Natural killer cell (primary cell): Measurements from ENCODE around the gene PLPP4. TPM values are rescaled to one million over a fixed set of nuclear protein-coding genes. Genes with fewer than 3 reads are reported as not detected.

Source experiments
- ATAC-seq, 3 donors: fragments of 150-1000 bp in 2 of 3; fragments of 200-7000 bp in 1 of 3; cut with Tn5 transposase; 1 replicate in 1 of 3; 2 replicates in 2 of 3; pipeline ENCODE4 v1.10.0; 2021; ENCODE audit warnings: mild to moderate bottlenecking in 2 of 3, moderate library complexity in 2 of 3
- DNase-seq, 2 donors: peaks; one replicate each; pipeline versions ENCODE4 v3.0.0 to v3.0.0-alpha.2; 2013 to 2021; ENCODE audit warnings: mixed read lengths in 1 of 2
- H3K27ac ChIP-seq: one replicate; pipeline ENCODE4 v1.5.1; 2013; ENCODE audit warnings: mild to moderate bottlenecking, low read length
- H3K27me3 ChIP-seq: one replicate; pipeline ENCODE4 v1.6.1; 2013; ENCODE audit warnings: low read length; ENCODE audit not compliant: control insufficient read depth, insufficient read depth
- H3K36me3 ChIP-seq: one replicate; pipeline ENCODE4 v1.6.1; 2013; ENCODE audit warnings: low read length; ENCODE audit not compliant: control insufficient read depth, insufficient read depth
- H3K4me1 ChIP-seq: one replicate; pipeline ENCODE4 v1.6.1; 2013; ENCODE audit warnings: low read length; ENCODE audit not compliant: control insufficient read depth, insufficient read depth
- H3K4me3 ChIP-seq: one replicate; pipeline ENCODE4 v1.5.1; 2013; ENCODE audit warnings: low read length
- H3K9me3 ChIP-seq: one replicate; pipeline ENCODE4 v1.6.1; 2013; ENCODE audit warnings: low read length; ENCODE audit not compliant: control insufficient read depth, insufficient read depth
- H3K27ac Mint-ChIP-seq, 2 donors: one replicate each; pipeline ENCODE4 v1.8.0; 2022; ENCODE audit warnings: mild to moderate bottlenecking in 2 of 2, mixed read lengths in 2 of 2, moderate library complexity in 1 of 2
- H3K27me3 Mint-ChIP-seq, 2 donors: one replicate each; pipeline ENCODE4 v1.8.0; 2022; ENCODE audit warnings: low read depth in 2 of 2, mixed read lengths in 2 of 2
- H3K36me3 Mint-ChIP-seq: one replicate; pipeline ENCODE4 v1.8.0; 2022; ENCODE audit warnings: mixed read lengths
- H3K4me1 Mint-ChIP-seq, 2 donors: one replicate each; pipeline ENCODE4 v1.8.0; 2022; ENCODE audit warnings: mixed read lengths in 2 of 2
- H3K4me3 Mint-ChIP-seq: one replicate; pipeline ENCODE4 v1.8.0; 2022; ENCODE audit warnings: mild to moderate bottlenecking, moderate library complexity, mixed read lengths
- H3K9me3 Mint-ChIP-seq, 2 donors: one replicate each; pipeline ENCODE4 v1.8.0; 2022; ENCODE audit warnings: mixed read lengths in 2 of 2
- WGBS: methylation state at CpG from one replicate; pipeline ENCODE4 v1.1.7; 2013; ENCODE audit warnings: missing lambda C conversion rate; ENCODE audit not compliant: insufficient coverage; 5-methylcytosine and 5-hydroxymethylcytosine counted together
- intact Hi-C: fragments of 100-400 bp; cut with micrococcal nuclease; formaldehyde crosslinking; loops from one replicate; pipeline ENCODE4 v1.14.2; 2022
- total RNA-seq, 4 donors: library from RNA; stranded (reverse); fragments of 120-200 nt in 1 of 4; gene quantifications; one replicate each; pipeline versions ENCODE4 v1.2.3 to v1.2.4, GENCODE V29; 2013 to 2022
- TF ChIP-seq, protein P1 (sequence below): fragments of 200-600 bp; IDR thresholded peaks from one replicate; pipeline ENCODE4 v1.8.0; 2022; ENCODE audit warnings: antibody characterized with exemption

The PLPP4 gene
- total RNA-seq, 3 donors from 2014 or later (not counting 1 experiment from before 2014, with no cell fraction given) = not detected

DNA sequence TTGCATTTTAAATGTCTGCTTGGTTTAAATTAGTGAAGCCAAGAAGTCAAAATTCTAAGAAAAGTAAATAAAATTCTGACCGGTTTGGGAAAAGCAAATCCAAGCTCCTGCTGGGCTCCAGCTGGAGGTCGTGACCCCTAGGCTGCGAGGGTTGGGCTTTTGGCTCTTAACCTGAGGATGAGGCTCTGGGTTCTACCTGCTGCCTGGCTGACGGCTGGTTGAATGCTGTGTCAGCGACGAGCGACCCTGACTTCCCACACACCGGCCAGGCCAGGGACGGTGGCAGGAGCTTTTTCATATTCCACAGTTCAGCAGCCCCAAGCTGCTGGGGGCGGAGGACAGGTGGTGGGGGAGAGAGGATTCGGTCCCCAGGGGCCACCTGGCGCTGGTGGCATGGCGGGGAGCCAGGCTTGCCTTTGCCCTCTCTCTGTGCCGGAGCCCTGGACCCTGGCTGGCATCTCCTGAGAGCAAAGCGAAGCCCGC lies 843 bp upstream of the PLPP4 start:
- H3K4me1 Mint-ChIP-seq = peaks cover 0 to 5% of the 10 kb centered on the region in 2 donors
- WGBS = 19% methylated on average over 16 of the region's 16 CpGs

DNA sequence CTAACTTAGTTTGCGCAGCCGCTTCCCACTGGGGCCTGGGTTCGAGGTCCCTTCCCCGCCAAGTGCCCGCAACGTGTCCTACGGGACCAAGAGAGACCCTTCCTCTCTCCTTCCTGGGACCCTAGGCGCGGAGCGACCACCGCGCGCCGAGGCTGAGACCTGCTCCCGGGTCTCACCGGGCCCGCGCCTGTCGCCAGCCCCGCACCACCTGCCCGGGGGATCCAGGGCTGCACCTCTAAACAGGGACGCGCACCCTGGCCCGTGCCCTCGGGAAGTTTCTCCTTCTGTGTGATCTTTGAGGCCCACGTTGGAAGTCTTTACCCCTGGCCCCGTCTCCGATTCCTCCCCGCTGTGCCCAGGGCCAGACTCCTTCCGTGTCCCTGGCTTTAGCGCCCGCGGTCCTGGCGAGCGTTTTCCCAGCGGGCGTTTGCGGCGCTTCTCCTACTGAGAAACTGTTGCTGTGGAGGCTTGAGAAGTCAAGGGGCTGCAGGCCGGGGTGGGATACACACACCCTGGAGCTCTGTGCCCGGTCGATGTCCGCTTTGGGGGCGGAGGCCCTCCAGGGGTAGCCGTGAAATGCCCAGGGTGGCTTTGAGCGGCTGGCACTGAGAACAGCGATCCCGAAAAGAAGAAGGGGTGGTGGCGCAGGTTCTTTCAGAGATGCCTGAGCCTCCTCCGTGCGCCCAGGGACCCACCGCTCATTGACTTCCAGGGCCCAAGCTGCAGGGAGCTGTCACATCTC lies 575 bp downstream of the PLPP4 start:
- no peaks in the 10 kb centered on the region for H3K36me3 Mint-ChIP-seq
- intact Hi-C loops = no loop called here
- WGBS = 24% methylated on average over 52 of the region's 52 CpGs
- ATAC-seq = no peak
- Histone ChIP-seq H3K27ac (no peak overlapping the region), H3K4me3 (no peak overlapping the region), H3K36me3 (no peaks in the 10 kb centered on the region), H3K27me3 (peaks cover 18% of the 10 kb centered on the region), H3K4me1 (peaks cover 8% of the 10 kb centered on the region), H3K9me3 (no peaks in the 10 kb centered on the region)
- no peak overlapping the region for H3K27ac Mint-ChIP-seq
- peaks cover 42 to 76% of the 10 kb centered on the region in 2 donors for H3K27me3 Mint-ChIP-seq
- TF ChIP-seq, protein P1, sequence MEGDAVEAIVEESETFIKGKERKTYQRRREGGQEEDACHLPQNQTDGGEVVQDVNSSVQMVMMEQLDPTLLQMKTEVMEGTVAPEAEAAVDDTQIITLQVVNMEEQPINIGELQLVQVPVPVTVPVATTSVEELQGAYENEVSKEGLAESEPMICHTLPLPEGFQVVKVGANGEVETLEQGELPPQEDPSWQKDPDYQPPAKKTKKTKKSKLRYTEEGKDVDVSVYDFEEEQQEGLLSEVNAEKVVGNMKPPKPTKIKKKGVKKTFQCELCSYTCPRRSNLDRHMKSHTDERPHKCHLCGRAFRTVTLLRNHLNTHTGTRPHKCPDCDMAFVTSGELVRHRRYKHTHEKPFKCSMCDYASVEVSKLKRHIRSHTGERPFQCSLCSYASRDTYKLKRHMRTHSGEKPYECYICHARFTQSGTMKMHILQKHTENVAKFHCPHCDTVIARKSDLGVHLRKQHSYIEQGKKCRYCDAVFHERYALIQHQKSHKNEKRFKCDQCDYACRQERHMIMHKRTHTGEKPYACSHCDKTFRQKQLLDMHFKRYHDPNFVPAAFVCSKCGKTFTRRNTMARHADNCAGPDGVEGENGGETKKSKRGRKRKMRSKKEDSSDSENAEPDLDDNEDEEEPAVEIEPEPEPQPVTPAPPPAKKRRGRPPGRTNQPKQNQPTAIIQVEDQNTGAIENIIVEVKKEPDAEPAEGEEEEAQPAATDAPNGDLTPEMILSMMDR = no peak
- no peak for DNase-seq
- H3K4me3 Mint-ChIP-seq = peak overlapping the region; percentile 73
- peaks cover 0 to 5% of the 10 kb centered on the region in 2 donors for H3K4me1 Mint-ChIP-seq
- no peaks in the 10 kb centered on the region for H3K9me3 Mint-ChIP-seq

More for the DNA sequence above, 843 bp upstream of the PLPP4 start:
- Mint-ChIP-seq H3K4me3 (peak overlapping the region; percentile 84), H3K9me3 (no peaks in the 10 kb centered on the region), H3K36me3 (no peaks in the 10 kb centered on the region), H3K27ac (no peak overlapping the region), H3K27me3 (peaks cover 37 to 76% of the 10 kb centered on the region in 2 donors)
- Histone ChIP-seq H3K27ac (no peak overlapping the region), H3K27me3 (peaks cover 18% of the 10 kb centered on the region), H3K36me3 (no peaks in the 10 kb centered on the region), H3K9me3 (no peaks in the 10 kb centered on the region), H3K4me3 (no peak overlapping the region), H3K4me1 (peaks cover 8% of the 10 kb centered on the region)
- ATAC-seq (no peak), DNase-seq (no peak)
- intact Hi-C loops = no loop called here
- TF ChIP-seq, protein P1 = no peak

DNA sequence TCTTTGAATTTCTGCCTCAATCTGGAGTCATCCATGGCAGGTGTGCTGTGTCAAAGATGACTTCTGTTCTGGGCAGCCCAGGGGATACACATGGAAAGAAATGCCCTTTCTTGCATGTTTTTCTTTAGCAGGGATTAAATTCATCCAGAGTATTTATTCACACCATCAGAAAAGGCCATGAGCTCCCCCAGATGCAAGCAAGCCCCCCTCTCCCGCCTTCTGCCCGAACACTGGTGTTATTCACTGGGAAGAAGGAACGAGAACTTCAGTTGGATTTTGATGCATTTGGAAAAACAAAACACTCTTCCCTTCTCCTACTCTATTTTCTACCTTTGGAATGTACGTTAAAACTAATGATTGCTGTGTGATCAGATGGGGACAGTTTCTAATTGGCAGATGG lies 1.4 kb downstream of the PLPP4 start:
- ATAC-seq (no peak), DNase-seq (no peak)
- intact Hi-C loops = no loop called here
- Histone ChIP-seq H3K27ac (no peak overlapping the region), H3K27me3 (peaks cover 18% of the 10 kb centered on the region), H3K4me1 (peaks cover 8% of the 10 kb centered on the region), H3K36me3 (no peaks in the 10 kb centered on the region), H3K4me3 (no peak overlapping the region), H3K9me3 (no peaks in the 10 kb centered on the region)
- no peak overlapping the region for H3K27ac Mint-ChIP-seq
- no peaks in the 10 kb centered on the region for H3K36me3 Mint-ChIP-seq
- 100% methylated on average over 2 of the region's 4 CpGs for WGBS
- H3K4me3 Mint-ChIP-seq = peak overlapping the region; percentile 73
- TF ChIP-seq, protein P1 = no peak
- H3K4me1 Mint-ChIP-seq = peaks cover 0 to 5% of the 10 kb centered on the region in 2 donors
- H3K27me3 Mint-ChIP-seq = peaks cover 42 to 67% of the 10 kb centered on the region in 2 donors
- no peaks in the 10 kb centered on the region for H3K9me3 Mint-ChIP-seq
